Measurements from ENCODE around the gene CAPN14.

Gene CAPN14

DNA sequence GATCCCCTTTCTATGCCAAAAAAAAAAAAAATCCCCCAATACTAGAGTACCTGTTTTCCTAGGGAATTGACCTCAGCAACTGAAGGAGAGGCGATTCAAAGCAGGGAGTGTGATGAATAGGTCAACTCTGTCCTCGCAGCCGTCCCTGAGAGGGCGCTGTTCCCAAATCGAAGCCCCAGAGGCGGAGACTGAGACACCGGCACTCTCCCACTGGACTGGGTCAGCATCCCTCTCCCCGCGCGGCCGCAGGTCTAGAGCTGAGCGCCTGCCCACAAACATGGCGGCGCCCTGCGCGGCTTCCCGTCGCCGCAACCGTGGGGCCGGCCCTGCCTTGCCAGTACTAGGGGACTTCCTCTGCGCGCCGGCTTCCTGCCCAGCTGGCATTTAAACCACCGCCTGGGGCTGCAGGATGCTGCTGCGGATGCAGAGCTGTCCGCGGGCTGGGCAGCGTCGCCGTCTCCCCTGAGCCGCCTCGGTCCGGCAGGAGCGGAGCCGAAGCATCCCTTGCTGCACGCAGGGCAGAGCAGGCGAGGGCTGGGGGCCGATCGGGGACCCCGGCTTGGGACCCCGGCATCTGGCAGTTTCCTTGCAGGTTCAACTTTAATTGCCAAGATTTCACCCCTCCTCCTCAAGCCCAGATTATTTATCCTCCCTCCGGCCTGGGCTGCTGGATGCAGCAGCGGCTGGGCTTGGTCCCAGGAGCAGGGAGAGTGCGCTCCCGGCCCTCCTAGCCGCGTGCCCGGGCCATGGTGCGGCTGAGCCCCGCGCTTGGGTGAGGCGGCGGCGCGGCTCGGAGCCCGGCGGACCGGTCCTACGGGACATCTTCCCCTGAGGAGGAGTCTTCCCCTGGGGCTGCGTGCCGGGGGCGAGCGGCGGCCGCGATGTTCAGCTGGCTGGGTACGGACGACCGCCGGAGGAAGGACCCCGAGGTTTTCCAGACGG lies 16.7 kb upstream of the CAPN14 start, which contains the start of gene EHD3 (continued):
- TF ChIP-seq YY2 (tag by site-specific recombination; IDR thresholded peaks at IDR 0.05) (peak; percentile 95), ZNF660 (tag by site-specific recombination; IDR thresholded peaks at IDR 0.05) (peak; percentile 73), ZNF324 (tag by site-specific recombination; IDR thresholded peaks at IDR 0.05) (0 out of 2 replicates have a peak, but pooled peaks have one; percentile 45), ZBTB20 (tag by site-specific recombination; IDR thresholded peaks at IDR 0.05) (peak; percentile 91), GLI2 (tag by site-specific recombination; IDR thresholded peaks at IDR 0.05; ENCODE audit: borderline replicate concordance, low read depth) (no peak), ZNF76 (tag by site-specific recombination; IDR thresholded peaks at IDR 0.05; ENCODE audit: borderline replicate concordance, low read depth) (peak; percentile 81; the same call in 1 of the 2 replicates), ZNF560 (tag by site-specific recombination; IDR thresholded peaks at IDR 0.05; ENCODE audit: borderline replicate concordance) (no peak), ZNF792 (tag by site-specific recombination; IDR thresholded peaks at IDR 0.05) (no peak), ZNF624 (tag by site-specific recombination; IDR thresholded peaks at IDR 0.05) (no peak), ZBTB7A (tag by site-specific recombination; IDR thresholded peaks at IDR 0.05; ENCODE audit: low read depth) (no peak), HOXC10 (CRISPR knock-in tag; IDR thresholded peaks at IDR 0.05) (0 out of 2 replicates have a peak, but pooled peaks have one; percentile 29), ZNF837 (tag by site-specific recombination; IDR thresholded peaks at IDR 0.05) (no peak), ZNF433 (tag by site-specific recombination; IDR thresholded peaks at IDR 0.05; ENCODE audit: low read depth) (no peak), ZSCAN30 (tag by site-specific recombination; IDR thresholded peaks at IDR 0.05) (peak; percentile 46; the same call in 1 of the 2 replicates), ZNF600 (tag by site-specific recombination; IDR thresholded peaks at IDR 0.05) (peak; percentile 64), ZNF335 (tag by site-specific recombination; conservative IDR thresholded peaks at IDR 0.05) (peak; percentile 99), ZNF133 (tag by site-specific recombination; IDR thresholded peaks at IDR 0.05) (no peak), ZXDB (tag by site-specific recombination; IDR thresholded peaks at IDR 0.05) (peak; percentile 71)
- TF ChIP-seq, protein P1, sequence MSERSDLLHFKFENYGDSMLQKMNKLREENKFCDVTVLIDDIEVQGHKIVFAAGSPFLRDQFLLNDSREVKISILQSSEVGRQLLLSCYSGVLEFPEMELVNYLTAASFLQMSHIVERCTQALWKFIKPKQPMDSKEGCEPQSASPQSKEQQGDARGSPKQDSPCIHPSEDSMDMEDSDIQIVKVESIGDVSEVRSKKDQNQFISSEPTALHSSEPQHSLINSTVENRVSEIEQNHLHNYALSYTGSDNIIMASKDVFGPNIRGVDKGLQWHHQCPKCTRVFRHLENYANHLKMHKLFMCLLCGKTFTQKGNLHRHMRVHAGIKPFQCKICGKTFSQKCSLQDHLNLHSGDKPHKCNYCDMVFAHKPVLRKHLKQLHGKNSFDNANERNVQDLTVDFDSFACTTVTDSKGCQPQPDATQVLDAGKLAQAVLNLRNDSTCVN (tag by site-specific recombination; optimal IDR thresholded peaks at IDR 0.05), result peak; percentile 66
- TF ChIP-seq, protein P2, sequence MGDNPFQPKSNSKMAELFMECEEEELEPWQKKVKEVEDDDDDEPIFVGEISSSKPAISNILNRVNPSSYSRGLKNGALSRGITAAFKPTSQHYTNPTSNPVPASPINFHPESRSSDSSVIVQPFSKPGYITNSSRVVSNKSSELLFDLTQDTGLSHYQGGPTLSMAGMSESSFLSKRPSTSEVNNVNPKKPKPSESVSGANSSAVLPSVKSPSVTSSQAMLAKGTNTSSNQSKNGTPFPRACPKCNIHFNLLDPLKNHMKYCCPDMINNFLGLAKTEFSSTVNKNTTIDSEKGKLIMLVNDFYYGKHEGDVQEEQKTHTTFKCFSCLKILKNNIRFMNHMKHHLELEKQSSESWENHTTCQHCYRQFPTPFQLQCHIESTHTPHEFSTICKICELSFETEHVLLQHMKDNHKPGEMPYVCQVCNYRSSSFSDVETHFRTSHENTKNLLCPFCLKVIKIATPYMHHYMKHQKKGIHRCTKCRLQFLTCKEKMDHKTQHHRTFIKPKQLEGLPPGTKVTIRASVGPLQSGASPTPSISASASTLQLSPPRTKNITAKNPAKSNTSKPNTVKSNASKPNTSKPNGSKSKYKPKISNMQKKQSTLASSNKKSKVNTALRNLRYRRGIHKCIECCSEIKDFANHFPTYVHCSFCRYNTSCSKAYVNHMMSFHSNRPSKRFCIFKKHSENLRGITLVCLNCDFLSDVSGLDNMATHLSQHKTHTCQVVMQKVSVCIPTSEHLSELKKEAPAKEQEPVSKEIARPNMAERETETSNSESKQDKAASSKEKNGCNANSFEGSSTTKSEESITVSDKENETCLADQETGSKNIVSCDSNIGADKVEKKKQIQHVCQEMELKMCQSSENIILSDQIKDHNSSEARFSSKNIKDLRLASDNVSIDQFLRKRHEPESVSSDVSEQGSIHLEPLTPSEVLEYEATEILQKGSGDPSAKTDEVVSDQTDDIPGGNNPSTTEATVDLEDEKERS (tag by site-specific recombination; IDR thresholded peaks at IDR 0.05), result no peak
- TF ChIP-seq, protein P3, sequence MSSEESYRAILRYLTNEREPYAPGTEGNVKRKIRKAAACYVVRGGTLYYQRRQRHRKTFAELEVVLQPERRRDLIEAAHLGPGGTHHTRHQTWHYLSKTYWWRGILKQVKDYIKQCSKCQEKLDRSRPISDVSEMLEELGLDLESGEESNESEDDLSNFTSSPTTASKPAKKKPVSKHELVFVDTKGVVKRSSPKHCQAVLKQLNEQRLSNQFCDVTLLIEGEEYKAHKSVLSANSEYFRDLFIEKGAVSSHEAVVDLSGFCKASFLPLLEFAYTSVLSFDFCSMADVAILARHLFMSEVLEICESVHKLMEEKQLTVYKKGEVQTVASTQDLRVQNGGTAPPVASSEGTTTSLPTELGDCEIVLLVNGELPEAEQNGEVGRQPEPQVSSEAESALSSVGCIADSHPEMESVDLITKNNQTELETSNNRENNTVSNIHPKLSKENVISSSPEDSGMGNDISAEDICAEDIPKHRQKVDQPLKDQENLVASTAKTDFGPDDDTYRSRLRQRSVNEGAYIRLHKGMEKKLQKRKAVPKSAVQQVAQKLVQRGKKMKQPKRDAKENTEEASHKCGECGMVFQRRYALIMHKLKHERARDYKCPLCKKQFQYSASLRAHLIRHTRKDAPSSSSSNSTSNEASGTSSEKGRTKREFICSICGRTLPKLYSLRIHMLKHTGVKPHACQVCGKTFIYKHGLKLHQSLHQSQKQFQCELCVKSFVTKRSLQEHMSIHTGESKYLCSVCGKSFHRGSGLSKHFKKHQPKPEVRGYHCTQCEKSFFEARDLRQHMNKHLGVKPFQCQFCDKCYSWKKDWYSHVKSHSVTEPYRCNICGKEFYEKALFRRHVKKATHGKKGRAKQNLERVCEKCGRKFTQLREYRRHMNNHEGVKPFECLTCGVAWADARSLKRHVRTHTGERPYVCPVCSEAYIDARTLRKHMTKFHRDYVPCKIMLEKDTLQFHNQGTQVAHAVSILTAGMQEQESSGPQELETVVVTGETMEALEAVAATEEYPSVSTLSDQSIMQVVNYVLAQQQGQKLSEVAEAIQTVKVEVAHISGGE (tag by site-specific recombination; conservative IDR thresholded peaks at IDR 0.05; ENCODE audit: low read depth), result peak; percentile 93
- TF ChIP-seq, protein P4, sequence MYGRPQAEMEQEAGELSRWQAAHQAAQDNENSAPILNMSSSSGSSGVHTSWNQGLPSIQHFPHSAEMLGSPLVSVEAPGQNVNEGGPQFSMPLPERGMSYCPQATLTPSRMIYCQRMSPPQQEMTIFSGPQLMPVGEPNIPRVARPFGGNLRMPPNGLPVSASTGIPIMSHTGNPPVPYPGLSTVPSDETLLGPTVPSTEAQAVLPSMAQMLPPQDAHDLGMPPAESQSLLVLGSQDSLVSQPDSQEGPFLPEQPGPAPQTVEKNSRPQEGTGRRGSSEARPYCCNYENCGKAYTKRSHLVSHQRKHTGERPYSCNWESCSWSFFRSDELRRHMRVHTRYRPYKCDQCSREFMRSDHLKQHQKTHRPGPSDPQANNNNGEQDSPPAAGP (tag by site-specific recombination; IDR thresholded peaks at IDR 0.05), result peak; percentile 52
- TF ChIP-seq, protein P5, sequence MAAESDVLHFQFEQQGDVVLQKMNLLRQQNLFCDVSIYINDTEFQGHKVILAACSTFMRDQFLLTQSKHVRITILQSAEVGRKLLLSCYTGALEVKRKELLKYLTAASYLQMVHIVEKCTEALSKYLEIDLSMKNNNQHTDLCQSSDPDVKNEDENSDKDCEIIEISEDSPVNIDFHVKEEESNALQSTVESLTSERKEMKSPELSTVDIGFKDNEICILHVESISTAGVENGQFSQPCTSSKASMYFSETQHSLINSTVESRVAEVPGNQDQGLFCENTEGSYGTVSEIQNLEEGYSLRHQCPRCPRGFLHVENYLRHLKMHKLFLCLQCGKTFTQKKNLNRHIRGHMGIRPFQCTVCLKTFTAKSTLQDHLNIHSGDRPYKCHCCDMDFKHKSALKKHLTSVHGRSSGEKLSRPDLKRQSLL (tag by site-specific recombination; IDR thresholded peaks at IDR 0.05), result peak; percentile 63
- TF ChIP-seq, protein P6, sequence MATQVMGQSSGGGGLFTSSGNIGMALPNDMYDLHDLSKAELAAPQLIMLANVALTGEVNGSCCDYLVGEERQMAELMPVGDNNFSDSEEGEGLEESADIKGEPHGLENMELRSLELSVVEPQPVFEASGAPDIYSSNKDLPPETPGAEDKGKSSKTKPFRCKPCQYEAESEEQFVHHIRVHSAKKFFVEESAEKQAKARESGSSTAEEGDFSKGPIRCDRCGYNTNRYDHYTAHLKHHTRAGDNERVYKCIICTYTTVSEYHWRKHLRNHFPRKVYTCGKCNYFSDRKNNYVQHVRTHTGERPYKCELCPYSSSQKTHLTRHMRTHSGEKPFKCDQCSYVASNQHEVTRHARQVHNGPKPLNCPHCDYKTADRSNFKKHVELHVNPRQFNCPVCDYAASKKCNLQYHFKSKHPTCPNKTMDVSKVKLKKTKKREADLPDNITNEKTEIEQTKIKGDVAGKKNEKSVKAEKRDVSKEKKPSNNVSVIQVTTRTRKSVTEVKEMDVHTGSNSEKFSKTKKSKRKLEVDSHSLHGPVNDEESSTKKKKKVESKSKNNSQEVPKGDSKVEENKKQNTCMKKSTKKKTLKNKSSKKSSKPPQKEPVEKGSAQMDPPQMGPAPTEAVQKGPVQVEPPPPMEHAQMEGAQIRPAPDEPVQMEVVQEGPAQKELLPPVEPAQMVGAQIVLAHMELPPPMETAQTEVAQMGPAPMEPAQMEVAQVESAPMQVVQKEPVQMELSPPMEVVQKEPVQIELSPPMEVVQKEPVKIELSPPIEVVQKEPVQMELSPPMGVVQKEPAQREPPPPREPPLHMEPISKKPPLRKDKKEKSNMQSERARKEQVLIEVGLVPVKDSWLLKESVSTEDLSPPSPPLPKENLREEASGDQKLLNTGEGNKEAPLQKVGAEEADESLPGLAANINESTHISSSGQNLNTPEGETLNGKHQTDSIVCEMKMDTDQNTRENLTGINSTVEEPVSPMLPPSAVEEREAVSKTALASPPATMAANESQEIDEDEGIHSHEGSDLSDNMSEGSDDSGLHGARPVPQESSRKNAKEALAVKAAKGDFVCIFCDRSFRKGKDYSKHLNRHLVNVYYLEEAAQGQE (tag by site-specific recombination; IDR thresholded peaks at IDR 0.05), result peak; percentile 56; the same call in 1 of the 2 replicates
